Colonic mucosa (tissue), 4 donors: ENCODE results near the gene HHATL. TPM values are rescaled to one million over a fixed set of nuclear protein-coding genes. Genes with fewer than 3 reads are reported as not detected.

Experiments
- DNase-seq: peaks from one replicate; pipeline ENCODE4 v3.0.0-alpha.2; 2020
- H3K27ac ChIP-seq: fragments of 200-600 bp; one replicate; pipeline ENCODE4 v1.8.0; 2021
- H3K27me3 ChIP-seq: fragments of 200-600 bp; one replicate; pipeline ENCODE4 v1.8.0; 2021
- H3K36me3 ChIP-seq: fragments of 200-600 bp; one replicate; pipeline ENCODE4 v1.8.0; 2021
- H3K4me1 ChIP-seq: fragments of 200-600 bp; one replicate; pipeline ENCODE4 v1.8.0; 2021; ENCODE audit warnings: mild to moderate bottlenecking
- H3K4me3 ChIP-seq: fragments of 200-600 bp; one replicate; pipeline ENCODE4 v1.8.0; 2021
- H3K9ac ChIP-seq, 2 donors: one replicate each; pipeline ENCODE4 v1.7.0; 2013; ENCODE audit warnings: control low read depth in 2 of 2, low read depth in 2 of 2, low read length in 2 of 2
- H3K9me3 ChIP-seq: fragments of 200-600 bp; one replicate; pipeline ENCODE4 v1.8.0; 2021
- intact Hi-C: fragments of 100-400 bp; cut with DNase I; formaldehyde crosslinking; loops from one replicate; pipeline ENCODE4 v1.14.1; 2022
- total RNA-seq, 2 donors: library from RNA; stranded (reverse); fragmentation: NEBNext Ultra II Directional in 1 of 2; extraction: Animal tissue kit (Norgen Biotek cat#: 25700) in 1 of 2; gene quantifications; one replicate each; pipeline ENCODE4 v1.2.1, GENCODE V29; 2021
- TF ChIP-seq, protein P1 (sequence below): fragments of 200-600 bp; IDR thresholded peaks from one replicate; pipeline ENCODE4 v1.8.0; 2022; ENCODE audit warnings: antibody characterized with exemption, mild to moderate bottlenecking
- donor health status: healthy.
- donor health status: DM: no; HTN: no; CAD: no.
- donor health status: DM: no; HTN: no; CAD: no.

HHATL gene
- total RNA-seq, 2 donors from 2014 or later, result 0.50 to 1.2 TPM

DNA sequence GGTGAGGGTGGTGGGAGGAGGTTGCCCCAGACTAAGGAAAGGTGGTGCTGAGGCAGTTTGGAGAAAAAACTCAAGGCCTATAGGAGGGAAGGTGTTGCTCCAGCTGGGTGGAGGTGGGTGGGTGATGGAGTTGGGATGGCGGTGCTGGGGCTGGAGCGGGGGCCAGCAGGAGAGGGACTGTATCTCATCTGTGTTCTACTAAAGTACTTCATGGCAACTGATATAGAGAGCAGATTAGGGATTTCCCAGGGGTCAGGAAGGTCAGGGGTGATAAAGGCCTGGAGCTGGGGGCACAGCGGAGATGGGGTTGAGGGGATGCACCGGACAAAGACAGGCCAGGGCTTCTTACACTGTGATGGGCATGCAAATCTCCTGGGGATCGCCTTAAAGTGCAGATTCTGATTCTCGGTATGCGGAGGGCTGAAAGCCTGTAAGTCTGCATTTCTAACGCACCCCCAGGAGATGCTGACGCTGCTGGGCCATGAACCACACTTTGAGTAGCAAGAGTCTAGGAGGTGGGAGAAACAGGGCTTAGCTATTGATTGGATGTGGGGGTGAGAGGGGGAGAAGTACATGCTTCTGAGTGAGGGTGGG lies 13.1 kb downstream of the HHATL start:
- H3K27ac ChIP-seq, result no peak overlapping the region
- no peaks in the 10 kb centered on the region for H3K4me1 ChIP-seq
- DNase-seq, result no peak
- no peaks in the 10 kb centered on the region for H3K9me3 ChIP-seq
- H3K9ac ChIP-seq, result no peak overlapping the region
- intact Hi-C loops, result no loop called here
- TF ChIP-seq, protein P1, sequence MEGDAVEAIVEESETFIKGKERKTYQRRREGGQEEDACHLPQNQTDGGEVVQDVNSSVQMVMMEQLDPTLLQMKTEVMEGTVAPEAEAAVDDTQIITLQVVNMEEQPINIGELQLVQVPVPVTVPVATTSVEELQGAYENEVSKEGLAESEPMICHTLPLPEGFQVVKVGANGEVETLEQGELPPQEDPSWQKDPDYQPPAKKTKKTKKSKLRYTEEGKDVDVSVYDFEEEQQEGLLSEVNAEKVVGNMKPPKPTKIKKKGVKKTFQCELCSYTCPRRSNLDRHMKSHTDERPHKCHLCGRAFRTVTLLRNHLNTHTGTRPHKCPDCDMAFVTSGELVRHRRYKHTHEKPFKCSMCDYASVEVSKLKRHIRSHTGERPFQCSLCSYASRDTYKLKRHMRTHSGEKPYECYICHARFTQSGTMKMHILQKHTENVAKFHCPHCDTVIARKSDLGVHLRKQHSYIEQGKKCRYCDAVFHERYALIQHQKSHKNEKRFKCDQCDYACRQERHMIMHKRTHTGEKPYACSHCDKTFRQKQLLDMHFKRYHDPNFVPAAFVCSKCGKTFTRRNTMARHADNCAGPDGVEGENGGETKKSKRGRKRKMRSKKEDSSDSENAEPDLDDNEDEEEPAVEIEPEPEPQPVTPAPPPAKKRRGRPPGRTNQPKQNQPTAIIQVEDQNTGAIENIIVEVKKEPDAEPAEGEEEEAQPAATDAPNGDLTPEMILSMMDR, result no peak
- H3K36me3 ChIP-seq, result no peaks in the 10 kb centered on the region
- no peaks in the 10 kb centered on the region for H3K27me3 ChIP-seq
- H3K4me3 ChIP-seq, result no peak overlapping the region

GRCh38 chr3:42688487-42689420 lies 13.8 kb downstream of the HHATL start:
- no peaks in the 10 kb centered on the region for H3K27me3 ChIP-seq
- no peaks in the 10 kb centered on the region for H3K4me1 ChIP-seq
- TF ChIP-seq, protein P1, result no peak
- no peaks in the 10 kb centered on the region for H3K9me3 ChIP-seq
- H3K9ac ChIP-seq, result no peak overlapping the region
- intact Hi-C loops, result no loop called here
- no peak for DNase-seq
- no peaks in the 10 kb centered on the region for H3K36me3 ChIP-seq
- H3K27ac ChIP-seq, result no peak overlapping the region
- H3K4me3 ChIP-seq, result no peak overlapping the region

GRCh38 chr3:42688016-42688415 lies 14.6 kb downstream of the HHATL start:
- no peaks in the 10 kb centered on the region for H3K27me3 ChIP-seq
- intact Hi-C loops, result no loop called here
- H3K9me3 ChIP-seq, result no peaks in the 10 kb centered on the region
- H3K9ac ChIP-seq, result no peak overlapping the region
- H3K36me3 ChIP-seq, result no peaks in the 10 kb centered on the region
- no peak overlapping the region for H3K27ac ChIP-seq
- H3K4me3 ChIP-seq, result no peak overlapping the region
- TF ChIP-seq, protein P1, result no peak
- no peak for DNase-seq
- H3K4me1 ChIP-seq, result no peaks in the 10 kb centered on the region

GRCh38 chr3:42686832-42687650 lies 15.6 kb downstream of the HHATL start:
- intact Hi-C loops, result no loop called here
- no peaks in the 10 kb centered on the region for H3K27me3 ChIP-seq
- no peaks in the 10 kb centered on the region for H3K9me3 ChIP-seq
- H3K27ac ChIP-seq, result no peak overlapping the region
- TF ChIP-seq, protein P1, result no peak
- no peak overlapping the region for H3K9ac ChIP-seq
- H3K36me3 ChIP-seq, result no peaks in the 10 kb centered on the region
- H3K4me1 ChIP-seq, result no peaks in the 10 kb centered on the region
- DNase-seq, result no peak
- H3K4me3 ChIP-seq, result no peak overlapping the region
